Mucosa of descending colon (tissue), 3 donors: ENCODE results near the gene HTT. TPM values are rescaled to one million over a fixed set of nuclear protein-coding genes. Genes with fewer than 3 reads are reported as not detected.

Source experiments
- ATAC-seq: fragments of 200-7000 bp; cut with Tn5 transposase; one replicate; pipeline ENCODE4 v1.9.1; 2020; ENCODE audit warnings: mild to moderate bottlenecking, moderate library complexity
- DNase-seq, 3 donors: peaks; one replicate each; pipeline ENCODE4 v3.0.0-alpha.2; 2020
- H3K36me3 ChIP-seq: fragments of 200-600 bp; one replicate; pipeline ENCODE4 v1.8.0; 2021; ENCODE audit warnings: low read depth, mild to moderate bottlenecking
- H3K4me1 ChIP-seq: fragments of 200-600 bp; one replicate; pipeline ENCODE4 v1.8.0; 2021; ENCODE audit warnings: low read depth, mild to moderate bottlenecking
- H3K4me3 ChIP-seq: fragments of 200-600 bp; one replicate; pipeline ENCODE4 v1.8.0; 2021; ENCODE audit warnings: mild to moderate bottlenecking
- H3K9me3 ChIP-seq: fragments of 200-600 bp; one replicate; pipeline ENCODE4 v1.8.0; 2021; ENCODE audit warnings: mild to moderate bottlenecking
- intact Hi-C, 2 donors: fragments of 100-400 bp; cut with DNase I in 1 of 2; cut with micrococcal nuclease in 1 of 2; formaldehyde crosslinking; loops; one replicate each; pipeline versions ENCODE4 v1.11.0 to v1.11.1; 2022; cut with DNase I, micrococcal nuclease
- total RNA-seq, 3 donors: library from RNA; stranded (reverse); fragmentation: NEBNext Ultra II Directional in 2 of 3; extraction: Animal tissue kit (Norgen Biotek cat#: 25700) in 2 of 3; gene quantifications; one replicate each; pipeline versions ENCODE4 v1.2.1 to v1.2.4, GENCODE V29; 2021 to 2023
- TF ChIP-seq, protein P1 (sequence below): fragments of 200-600 bp; IDR thresholded peaks from one replicate; pipeline ENCODE4 v1.8.0; 2022; ENCODE audit warnings: antibody characterized with exemption, mild to moderate bottlenecking
- donor health status: DM: no; HTN: no; CAD: no; lungs with moderate emphysema.
- donor health status: DM: no; HTN: no; CAD: no.
- donor health status: DM: no; HTN: yes; CAD: no.

HTT gene
- total RNA-seq, 3 donors from 2014 or later: 51.3 to 71.8 (median 67.5) TPM

DNA sequence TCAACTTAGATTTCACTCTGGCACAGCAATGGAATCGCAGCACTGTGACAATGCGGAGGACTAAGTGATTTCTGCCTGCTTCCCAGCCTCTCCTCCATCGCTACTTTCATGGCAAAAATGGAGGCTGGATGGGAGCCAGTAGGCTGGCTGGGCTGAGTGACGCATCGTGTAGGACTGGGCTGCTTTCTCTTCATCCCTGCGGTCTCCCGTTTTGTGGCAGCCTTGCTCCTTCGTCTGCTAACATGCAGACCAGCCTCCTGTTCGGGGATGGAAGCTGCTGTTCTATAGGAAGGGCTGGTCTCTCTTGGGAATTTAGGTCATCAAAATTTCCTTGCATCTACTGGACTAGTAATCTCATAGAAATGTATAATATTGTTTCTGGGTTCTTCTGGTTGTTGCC, 202.5 kb downstream of the HTT start:
- Histone ChIP-seq H3K9me3 (no peaks in the 10 kb centered on the region), H3K4me1 (no peaks in the 10 kb centered on the region), H3K36me3 (no peaks in the 10 kb centered on the region), H3K4me3 (no peak overlapping the region)
- intact Hi-C loops: no loop called here
- TF ChIP-seq, protein P1, sequence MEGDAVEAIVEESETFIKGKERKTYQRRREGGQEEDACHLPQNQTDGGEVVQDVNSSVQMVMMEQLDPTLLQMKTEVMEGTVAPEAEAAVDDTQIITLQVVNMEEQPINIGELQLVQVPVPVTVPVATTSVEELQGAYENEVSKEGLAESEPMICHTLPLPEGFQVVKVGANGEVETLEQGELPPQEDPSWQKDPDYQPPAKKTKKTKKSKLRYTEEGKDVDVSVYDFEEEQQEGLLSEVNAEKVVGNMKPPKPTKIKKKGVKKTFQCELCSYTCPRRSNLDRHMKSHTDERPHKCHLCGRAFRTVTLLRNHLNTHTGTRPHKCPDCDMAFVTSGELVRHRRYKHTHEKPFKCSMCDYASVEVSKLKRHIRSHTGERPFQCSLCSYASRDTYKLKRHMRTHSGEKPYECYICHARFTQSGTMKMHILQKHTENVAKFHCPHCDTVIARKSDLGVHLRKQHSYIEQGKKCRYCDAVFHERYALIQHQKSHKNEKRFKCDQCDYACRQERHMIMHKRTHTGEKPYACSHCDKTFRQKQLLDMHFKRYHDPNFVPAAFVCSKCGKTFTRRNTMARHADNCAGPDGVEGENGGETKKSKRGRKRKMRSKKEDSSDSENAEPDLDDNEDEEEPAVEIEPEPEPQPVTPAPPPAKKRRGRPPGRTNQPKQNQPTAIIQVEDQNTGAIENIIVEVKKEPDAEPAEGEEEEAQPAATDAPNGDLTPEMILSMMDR: no peak
- no peak for DNase-seq
- no peak for ATAC-seq

DNA sequence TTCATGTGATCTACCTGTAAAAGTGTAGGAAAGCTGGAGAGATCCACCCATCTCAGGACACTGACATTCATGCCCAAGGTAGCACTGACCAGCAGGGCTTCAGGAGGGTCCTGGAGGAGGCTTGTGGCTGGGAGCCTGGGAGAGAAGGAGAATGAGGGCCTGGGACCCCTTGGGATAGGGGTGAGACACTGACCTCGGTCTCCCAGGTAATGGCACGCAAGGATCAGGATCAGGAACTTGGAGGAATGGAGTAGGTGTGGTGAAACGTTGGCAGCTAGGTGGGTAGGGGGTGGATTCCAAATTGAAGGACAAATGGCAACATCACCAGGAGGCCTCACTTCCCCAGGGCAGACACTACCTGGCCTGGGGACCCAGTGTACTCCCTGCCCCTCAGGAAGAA, 206.0 kb downstream of the HTT start:
- Histone ChIP-seq H3K9me3 (no peaks in the 10 kb centered on the region), H3K4me3 (no peak overlapping the region), H3K4me1 (no peaks in the 10 kb centered on the region), H3K36me3 (no peaks in the 10 kb centered on the region)
- TF ChIP-seq, protein P1: no peak
- no peak for DNase-seq
- ATAC-seq: no peak
- intact Hi-C loops: no loop called here

DNA sequence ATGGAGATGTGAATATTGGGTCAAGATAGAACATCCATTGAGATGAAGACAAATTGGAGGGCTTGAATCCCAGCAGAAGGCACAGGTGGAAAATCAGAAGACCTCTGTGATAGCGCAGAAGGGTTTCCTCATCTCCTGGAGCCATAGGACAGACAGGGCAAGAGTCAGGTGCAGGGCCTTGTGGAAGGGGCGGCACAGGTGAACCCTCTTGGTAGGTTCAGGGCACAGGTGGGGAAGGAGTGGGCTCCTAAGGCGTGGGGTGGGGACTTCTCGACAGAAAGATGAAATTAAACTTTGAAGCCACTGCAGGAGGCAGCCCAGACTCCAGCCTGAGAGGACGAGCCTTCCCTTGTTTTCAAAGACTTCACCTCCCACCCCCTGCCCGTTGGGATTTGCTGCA, 209.0 kb downstream of the HTT start:
- Histone ChIP-seq H3K36me3 (no peaks in the 10 kb centered on the region), H3K4me1 (no peaks in the 10 kb centered on the region), H3K4me3 (no peak overlapping the region), H3K9me3 (no peaks in the 10 kb centered on the region)
- DNase-seq (no peak), ATAC-seq (no peak)
- intact Hi-C loops: no loop called here
- TF ChIP-seq, protein P1: no peak

DNA sequence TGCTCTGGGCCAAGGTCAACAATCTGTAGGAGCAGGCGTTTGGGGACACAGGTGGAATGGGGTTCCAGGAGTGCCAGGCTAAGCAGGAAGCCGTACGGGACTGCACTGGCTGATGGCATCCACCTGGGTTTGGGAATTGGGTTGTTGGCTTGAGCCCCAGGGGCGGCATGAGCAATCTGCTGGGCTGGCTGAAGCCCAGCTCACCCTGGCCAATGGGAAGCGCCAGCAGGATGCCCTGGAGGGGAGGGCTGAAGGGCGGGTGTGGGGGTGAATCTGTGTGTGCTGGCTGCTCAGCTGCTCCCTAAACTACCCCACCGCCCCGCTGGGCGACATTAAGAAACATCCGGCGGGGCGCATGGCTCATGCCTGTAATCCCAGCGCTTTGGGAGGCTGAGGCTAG, 209.4 kb downstream of the HTT start:
- ATAC-seq (no peak), DNase-seq (no peak)
- Histone ChIP-seq H3K4me3 (no peak overlapping the region), H3K9me3 (no peaks in the 10 kb centered on the region), H3K36me3 (no peaks in the 10 kb centered on the region), H3K4me1 (no peaks in the 10 kb centered on the region)
- intact Hi-C loops: no loop called here
- TF ChIP-seq, protein P1: no peak

DNA sequence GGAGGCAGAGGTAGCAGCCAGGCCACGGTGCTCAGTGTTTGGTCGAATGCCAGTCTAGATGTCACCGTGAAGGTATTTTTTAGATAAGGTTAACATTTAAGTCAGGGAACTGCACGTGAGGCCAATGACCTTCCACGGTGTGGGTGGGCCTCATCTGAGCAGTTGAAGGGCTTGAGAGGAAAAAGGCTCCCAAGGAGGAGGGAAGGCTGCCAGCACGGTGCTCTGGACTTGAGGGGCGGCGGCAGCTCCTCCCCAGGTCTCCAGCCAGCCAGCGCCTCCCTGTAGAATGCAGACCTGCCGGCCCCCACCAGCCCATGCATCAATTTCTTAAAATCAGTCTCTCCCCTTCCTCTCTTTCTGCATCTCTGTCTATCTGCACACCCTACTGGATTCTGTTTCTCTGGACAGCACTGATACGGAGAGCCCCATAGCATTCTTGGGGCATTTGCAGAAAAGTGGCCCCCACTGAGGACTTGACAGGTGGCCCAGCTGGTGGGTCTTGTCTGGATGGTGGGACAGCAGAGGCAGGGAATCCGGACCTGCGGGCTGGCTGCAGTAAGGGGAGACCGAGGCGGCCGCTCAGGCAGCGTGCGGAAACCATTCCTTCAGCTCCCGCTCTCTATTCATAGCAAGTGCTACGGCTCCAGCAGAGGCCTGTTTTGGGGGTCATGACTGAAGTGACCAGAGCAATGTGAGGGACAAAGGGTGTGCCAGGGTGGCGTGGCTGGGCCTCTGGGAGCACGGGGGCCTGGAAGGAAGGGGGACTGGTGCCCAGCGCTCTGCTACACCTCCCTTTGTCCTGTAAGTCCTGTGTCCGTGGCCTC, 210.5 kb downstream of the HTT start:
- TF ChIP-seq, protein P1: no peak
- Histone ChIP-seq H3K4me1 (no peaks in the 10 kb centered on the region), H3K9me3 (no peaks in the 10 kb centered on the region), H3K36me3 (no peaks in the 10 kb centered on the region), H3K4me3 (no peak overlapping the region)
- ATAC-seq (no peak), DNase-seq (no peak)
- intact Hi-C loops: no loop called here
